ENCODE data around the gene NOPCHAP1. TPM values are rescaled to one million over a fixed set of nuclear protein-coding genes. Genes with fewer than 3 reads are reported as not detected.
A peak's percentile ranks its signal among the peaks of the same experiment; 100 is the strongest.

Gene NOPCHAP1
- polyA plus RNA-seq, 2 donors, result 7.8 to 8.2 TPM

DNA sequence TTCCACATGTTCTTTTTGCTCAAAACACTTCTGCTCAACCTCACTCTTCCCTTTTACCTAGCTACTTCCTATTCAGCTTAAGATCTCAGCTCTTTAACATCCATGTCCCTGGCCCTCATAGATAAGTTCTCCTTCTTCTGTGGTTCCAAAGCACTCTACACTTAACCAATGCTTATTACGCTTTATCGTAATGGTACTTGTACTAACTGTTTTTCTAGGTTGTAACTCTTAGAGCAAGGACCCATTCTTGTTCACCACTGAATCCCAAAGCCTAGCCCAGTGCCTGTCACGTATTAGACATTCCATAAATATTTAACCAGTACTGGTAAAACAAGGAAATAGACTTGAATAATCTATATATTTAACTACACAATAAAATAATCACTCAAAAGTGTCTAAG lies 33.3 kb upstream of the NOPCHAP1 start:
- Histone ChIP-seq H3K4me3 (ENCODE audit: low read depth in 1 of 2, low read length in 2 of 2) (no peak overlapping the region), H3K9me3 (ENCODE audit: control insufficient read depth in 2 of 2, insufficient read depth in 1 of 2, low read depth in 1 of 2, low read length in 1 of 2) (no peaks in the 10 kb centered on the region), H3K27me3 (ENCODE audit: control insufficient read depth in 1 of 2, insufficient read depth in 2 of 2, low read length in 2 of 2) (no peaks in the 10 kb centered on the region), H3K27ac (ENCODE audit: low read depth in 2 of 2, low read length in 1 of 2) (no peak overlapping the region), H3K36me3 (ENCODE audit: control insufficient read depth in 2 of 2, insufficient read depth in 2 of 2, low read length in 1 of 2) (no peaks in the 10 kb centered on the region), H3K4me1 (ENCODE audit: control insufficient read depth in 2 of 2, insufficient read depth in 2 of 2, low read length in 1 of 2) (no peaks in the 10 kb centered on the region)
- WGBS, 2 donors, result 62 to 92% methylated on average over 3 of the region's 3 CpGs

DNA sequence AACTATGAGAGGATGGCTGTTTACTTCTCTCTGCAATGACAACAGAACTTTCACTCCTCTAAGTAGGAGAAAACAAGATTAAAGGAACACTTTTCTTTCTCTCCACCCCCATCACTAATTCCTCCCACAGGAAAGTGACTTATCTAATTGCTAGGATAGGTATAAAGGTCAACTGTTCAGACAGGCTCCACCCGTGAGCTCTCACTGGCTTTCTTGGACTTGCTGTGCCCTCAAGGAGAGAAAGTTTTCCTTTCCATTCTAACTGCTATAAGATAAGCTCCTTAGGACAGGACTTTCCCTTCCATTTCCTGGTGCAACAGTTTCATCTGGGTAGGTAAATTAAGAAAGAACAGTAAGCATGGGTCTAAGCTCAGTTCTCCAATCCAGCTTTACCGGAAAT lies 32.8 kb upstream of the NOPCHAP1 start:
- H3K27me3 ChIP-seq (ENCODE audit: control insufficient read depth in 1 of 2, insufficient read depth in 2 of 2, low read length in 2 of 2), result no peaks in the 10 kb centered on the region
- H3K9me3 ChIP-seq (ENCODE audit: control insufficient read depth in 2 of 2, insufficient read depth in 1 of 2, low read depth in 1 of 2, low read length in 1 of 2), result no peaks in the 10 kb centered on the region
- no peak overlapping the region for H3K27ac ChIP-seq (ENCODE audit: low read depth in 2 of 2, low read length in 1 of 2)
- H3K36me3 ChIP-seq (ENCODE audit: control insufficient read depth in 2 of 2, insufficient read depth in 2 of 2, low read length in 1 of 2), result no peaks in the 10 kb centered on the region
- WGBS, 2 donors, result 59 to 61% methylated on average over 2 of the region's 2 CpGs
- H3K4me1 ChIP-seq (ENCODE audit: control insufficient read depth in 2 of 2, insufficient read depth in 2 of 2, low read length in 1 of 2), result no peaks in the 10 kb centered on the region
- H3K4me3 ChIP-seq (ENCODE audit: low read depth in 1 of 2, low read length in 2 of 2), result no peak overlapping the region

DNA sequence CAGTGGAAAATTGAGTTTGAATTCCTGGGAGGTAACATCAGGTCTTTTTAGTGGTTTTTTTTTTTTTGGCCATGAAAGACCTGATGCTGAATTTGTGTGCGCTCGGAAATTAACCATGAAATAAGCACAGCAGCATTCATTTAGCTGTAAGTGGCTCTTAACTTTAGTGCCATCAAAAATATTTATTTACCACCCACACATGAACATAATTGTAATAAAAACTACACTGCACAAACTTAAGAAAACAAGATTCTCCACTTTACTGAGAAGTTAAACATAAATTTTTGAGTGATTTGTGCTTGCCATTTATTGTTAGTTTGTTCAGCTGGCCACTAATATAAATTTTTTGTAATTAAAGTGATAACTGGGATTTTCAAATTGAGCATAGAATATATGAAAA lies 30.4 kb upstream of the NOPCHAP1 start:
- H3K36me3 ChIP-seq (ENCODE audit: control insufficient read depth in 2 of 2, insufficient read depth in 2 of 2, low read length in 1 of 2), result no peaks in the 10 kb centered on the region
- H3K27me3 ChIP-seq (ENCODE audit: control insufficient read depth in 1 of 2, insufficient read depth in 2 of 2, low read length in 2 of 2), result no peaks in the 10 kb centered on the region
- H3K9me3 ChIP-seq (ENCODE audit: control insufficient read depth in 2 of 2, insufficient read depth in 1 of 2, low read depth in 1 of 2, low read length in 1 of 2), result no peaks in the 10 kb centered on the region
- no peak overlapping the region for H3K4me3 ChIP-seq (ENCODE audit: low read depth in 1 of 2, low read length in 2 of 2)
- no peak overlapping the region for H3K27ac ChIP-seq (ENCODE audit: low read depth in 2 of 2, low read length in 1 of 2)
- 95 to 98% methylated on average over 2 of the region's 2 CpGs for WGBS, 2 donors
- peaks cover 2 to 5% of the 10 kb centered on the region in 2 donors for H3K4me1 ChIP-seq (ENCODE audit: control insufficient read depth in 2 of 2, insufficient read depth in 2 of 2, low read length in 1 of 2)

DNA sequence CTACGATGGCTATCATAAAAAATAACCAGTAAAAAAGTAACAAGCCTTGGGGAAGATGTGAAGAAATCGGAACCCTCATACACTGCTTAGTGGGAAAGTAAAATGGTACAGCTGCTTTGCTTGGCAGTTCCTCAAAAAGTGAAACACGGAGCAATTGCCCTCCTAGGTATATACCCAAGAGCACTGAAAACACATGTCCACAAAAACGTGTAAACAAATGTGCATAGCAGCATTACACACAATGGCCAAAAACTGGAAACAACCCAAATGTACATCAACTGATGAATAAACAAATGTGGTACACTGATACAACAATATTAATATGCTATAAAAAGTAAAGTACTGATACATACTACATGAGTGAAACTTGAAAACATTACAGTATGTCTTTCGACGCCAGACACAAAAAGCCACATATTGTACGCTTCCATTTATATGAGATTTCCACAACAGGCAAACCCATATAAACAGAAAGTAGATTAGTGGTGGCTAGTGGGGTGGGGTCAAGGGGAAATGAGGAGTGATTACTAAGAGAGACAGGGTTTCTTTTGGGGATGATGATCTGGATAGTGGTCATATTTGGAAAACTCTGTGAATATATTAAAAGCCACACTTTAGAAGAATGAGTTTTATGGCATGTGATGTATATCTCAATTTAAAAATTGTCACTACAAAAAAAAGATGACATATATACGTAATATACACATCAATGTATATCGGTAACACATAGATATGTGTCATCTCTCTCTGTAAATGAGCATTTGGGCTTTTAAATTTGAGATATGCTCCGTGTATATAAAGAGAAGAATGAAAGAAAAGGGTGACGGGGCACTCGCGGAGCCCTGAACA lies 29.0 kb upstream of the NOPCHAP1 start:
- H3K9me3 ChIP-seq (ENCODE audit: control insufficient read depth in 2 of 2, insufficient read depth in 1 of 2, low read depth in 1 of 2, low read length in 1 of 2), result no peaks in the 10 kb centered on the region
- no peaks in the 10 kb centered on the region for H3K27me3 ChIP-seq (ENCODE audit: control insufficient read depth in 1 of 2, insufficient read depth in 2 of 2, low read length in 2 of 2)
- H3K27ac ChIP-seq (ENCODE audit: low read depth in 2 of 2, low read length in 1 of 2), result no peak overlapping the region
- WGBS, 2 donors, result 32 to 33% methylated on average over 13 of the region's 13 CpGs
- H3K4me1 ChIP-seq (ENCODE audit: control insufficient read depth in 2 of 2, insufficient read depth in 2 of 2, low read length in 1 of 2), result peaks cover 2 to 5% of the 10 kb centered on the region in 2 donors
- H3K36me3 ChIP-seq (ENCODE audit: control insufficient read depth in 2 of 2, insufficient read depth in 2 of 2, low read length in 1 of 2), result no peaks in the 10 kb centered on the region
- peak overlapping the region; percentile 59 to 69 for H3K4me3 ChIP-seq (ENCODE audit: low read depth in 1 of 2, low read length in 2 of 2)

DNA sequence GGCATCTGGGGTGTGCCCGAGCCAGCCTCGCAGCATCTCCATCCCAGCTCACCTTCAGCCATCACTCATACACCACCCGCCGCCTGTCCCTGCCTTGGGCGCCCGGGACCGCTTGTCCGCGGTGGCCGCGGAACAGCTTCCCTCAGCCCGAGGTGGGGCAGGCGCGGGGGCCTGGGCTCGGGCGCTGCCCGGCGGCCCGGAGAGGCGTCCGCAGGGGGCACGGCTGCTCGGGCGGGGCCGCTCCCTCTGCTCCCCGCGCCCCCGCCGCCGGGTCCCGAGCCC lies 28.5 kb upstream of the NOPCHAP1 start:
- H3K27me3 ChIP-seq (ENCODE audit: control insufficient read depth in 1 of 2, insufficient read depth in 2 of 2, low read length in 2 of 2), result no peaks in the 10 kb centered on the region
- no peaks in the 10 kb centered on the region for H3K9me3 ChIP-seq (ENCODE audit: control insufficient read depth in 2 of 2, insufficient read depth in 1 of 2, low read depth in 1 of 2, low read length in 1 of 2)
- peak overlapping the region in 1 of 2 donors; percentile 27 for H3K27ac ChIP-seq (ENCODE audit: low read depth in 2 of 2, low read length in 1 of 2)
- H3K4me3 ChIP-seq (ENCODE audit: low read depth in 1 of 2, low read length in 2 of 2), result peak overlapping the region; percentile 59 to 69
- WGBS, 2 donors, result 1% methylated on average over 30 to 31 of the region's 31 CpGs
- no peaks in the 10 kb centered on the region for H3K36me3 ChIP-seq (ENCODE audit: control insufficient read depth in 2 of 2, insufficient read depth in 2 of 2, low read length in 1 of 2)
- peaks cover 2 to 5% of the 10 kb centered on the region in 2 donors for H3K4me1 ChIP-seq (ENCODE audit: control insufficient read depth in 2 of 2, insufficient read depth in 2 of 2, low read length in 1 of 2)

DNA sequence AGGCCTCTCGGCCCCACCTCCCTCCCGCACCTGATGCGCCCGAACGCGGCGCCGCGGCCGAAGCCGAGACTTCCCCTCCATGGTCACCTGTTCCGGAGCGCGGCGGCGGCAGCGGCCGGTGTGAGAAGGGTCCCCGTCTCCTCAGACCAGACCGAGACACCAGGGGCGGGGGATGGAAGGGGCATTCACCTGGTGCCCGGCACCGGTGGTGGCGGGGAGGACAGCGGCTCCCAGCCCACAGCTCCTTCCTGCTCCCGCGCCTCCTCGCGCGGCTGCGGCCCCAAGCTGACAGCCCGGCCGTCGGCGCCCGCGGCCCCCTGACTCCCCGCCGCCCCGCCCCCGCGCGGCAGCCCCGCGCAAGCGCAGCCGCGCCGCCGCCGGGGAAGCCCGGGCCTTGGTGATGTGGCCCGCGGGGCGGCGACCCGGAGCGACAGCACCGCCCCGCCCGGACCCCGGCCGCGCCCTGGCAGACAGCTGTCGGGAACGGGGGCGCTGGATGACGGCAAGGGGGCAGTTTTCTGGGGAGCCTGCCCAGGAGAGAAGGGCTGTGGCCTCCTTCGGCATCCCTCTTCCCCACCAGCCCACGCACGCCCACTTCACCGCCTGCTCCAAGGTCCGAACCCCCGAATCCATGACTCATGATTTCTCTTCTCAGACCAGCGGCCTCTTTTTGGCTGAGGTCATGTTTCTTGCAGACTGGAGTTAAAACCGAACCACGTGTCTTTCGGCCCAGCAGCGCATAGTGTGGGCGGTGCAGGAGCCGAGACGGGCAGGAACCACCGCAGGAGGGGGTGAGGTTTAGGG lies 27.9 kb upstream of the NOPCHAP1 start, which contains the start of gene SLC41A2:
Gene SLC41A2 (minus strand): TSS at position 290 of the 804 bp plus-strand sequence. CDS start 29,763 bp downstream, outside the sequence.
- Histone ChIP-seq H3K4me3 (ENCODE audit: low read depth in 1 of 2, low read length in 2 of 2) (peak within 1 kb of the TSS; percentile 59 to 69), H3K36me3 (ENCODE audit: control insufficient read depth in 2 of 2, insufficient read depth in 2 of 2, low read length in 1 of 2) (no peaks in the 10 kb centered on the region), H3K27me3 (ENCODE audit: control insufficient read depth in 1 of 2, insufficient read depth in 2 of 2, low read length in 2 of 2) (no peaks in the 10 kb centered on the region), H3K9me3 (ENCODE audit: control insufficient read depth in 2 of 2, insufficient read depth in 1 of 2, low read depth in 1 of 2, low read length in 1 of 2) (no peaks in the 10 kb centered on the region), H3K4me1 (ENCODE audit: control insufficient read depth in 2 of 2, insufficient read depth in 2 of 2, low read length in 1 of 2) (peaks cover 2 to 5% of the 10 kb centered on the region in 2 donors), H3K27ac (ENCODE audit: low read depth in 2 of 2, low read length in 1 of 2) (peak within 1 kb of the TSS; percentile 66 to 81)
- 1% methylated on average over 50 to 83 of the region's 83 CpGs for WGBS, 2 donors

DNA sequence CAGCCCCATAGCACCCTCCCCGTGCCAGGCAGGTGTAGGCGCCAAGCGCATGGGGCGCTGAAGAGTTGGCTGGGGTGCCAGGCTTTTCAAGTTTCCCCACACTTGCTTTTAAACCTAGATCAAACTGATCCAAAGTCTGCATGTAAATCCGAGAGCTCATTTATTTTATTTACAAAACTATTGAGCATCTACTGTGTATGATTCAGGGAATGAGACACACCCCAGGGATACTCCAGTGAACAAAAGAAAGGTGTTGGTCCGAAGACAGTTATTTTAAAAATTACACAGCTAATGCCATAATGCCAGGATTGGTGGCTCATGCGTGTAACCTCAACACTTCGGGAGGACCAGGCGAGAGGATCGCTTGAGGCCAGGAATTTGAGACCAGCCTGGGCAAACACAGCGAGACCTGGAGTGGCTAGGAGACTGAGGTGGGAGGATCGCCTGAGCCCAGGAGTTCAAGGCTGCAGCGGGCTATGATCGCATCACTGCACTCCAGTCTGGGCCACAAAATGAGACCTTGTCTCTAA lies 27.2 kb upstream of the NOPCHAP1 start:
- Histone ChIP-seq H3K4me1 (ENCODE audit: control insufficient read depth in 2 of 2, insufficient read depth in 2 of 2, low read length in 1 of 2) (peaks cover 2 to 5% of the 10 kb centered on the region in 2 donors), H3K4me3 (ENCODE audit: low read depth in 1 of 2, low read length in 2 of 2) (peak overlapping the region; percentile 59 to 69), H3K9me3 (ENCODE audit: control insufficient read depth in 2 of 2, insufficient read depth in 1 of 2, low read depth in 1 of 2, low read length in 1 of 2) (no peaks in the 10 kb centered on the region), H3K36me3 (ENCODE audit: control insufficient read depth in 2 of 2, insufficient read depth in 2 of 2, low read length in 1 of 2) (no peaks in the 10 kb centered on the region), H3K27me3 (ENCODE audit: control insufficient read depth in 1 of 2, insufficient read depth in 2 of 2, low read length in 2 of 2) (no peaks in the 10 kb centered on the region), H3K27ac (ENCODE audit: low read depth in 2 of 2, low read length in 1 of 2) (peak overlapping the region in 1 of 2 donors; percentile 81)
- WGBS, 2 donors, result 30 to 36% methylated on average over 14 of the region's 14 CpGs

DNA sequence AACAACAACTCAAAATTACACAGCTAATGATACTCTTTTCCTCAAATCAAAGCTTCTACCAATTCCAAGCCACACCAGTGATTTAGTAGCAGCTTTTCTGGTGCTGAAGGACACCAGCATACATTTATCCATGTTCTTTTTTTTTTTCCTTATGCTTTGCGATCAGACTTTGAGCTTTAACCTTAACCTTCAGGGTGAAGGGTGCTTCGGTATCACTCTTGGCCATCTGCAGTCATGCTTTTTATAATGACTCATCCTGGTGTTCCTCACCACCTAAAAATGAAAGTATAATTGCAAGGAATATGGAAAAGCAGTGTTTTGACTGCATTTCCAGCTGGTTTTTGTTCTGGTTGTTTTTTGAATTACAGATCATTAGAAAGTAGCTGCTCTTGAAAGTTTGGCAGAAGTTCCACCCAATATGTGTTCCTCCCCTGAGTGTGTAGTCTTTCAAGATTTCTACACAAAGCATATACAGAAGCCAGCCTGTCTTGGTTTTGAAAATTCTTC lies 26.7 kb upstream of the NOPCHAP1 start:
- H3K27me3 ChIP-seq (ENCODE audit: control insufficient read depth in 1 of 2, insufficient read depth in 2 of 2, low read length in 2 of 2), result no peaks in the 10 kb centered on the region
- no peak overlapping the region for H3K27ac ChIP-seq (ENCODE audit: low read depth in 2 of 2, low read length in 1 of 2)
- 32 to 42% methylated on average over 2 of the region's 2 CpGs for WGBS, 2 donors
- no peaks in the 10 kb centered on the region for H3K36me3 ChIP-seq (ENCODE audit: control insufficient read depth in 2 of 2, insufficient read depth in 2 of 2, low read length in 1 of 2)
- H3K4me1 ChIP-seq (ENCODE audit: control insufficient read depth in 2 of 2, insufficient read depth in 2 of 2, low read length in 1 of 2), result peaks cover 2 to 5% of the 10 kb centered on the region in 2 donors
- H3K4me3 ChIP-seq (ENCODE audit: low read depth in 1 of 2, low read length in 2 of 2), result no peak overlapping the region
- no peaks in the 10 kb centered on the region for H3K9me3 ChIP-seq (ENCODE audit: control insufficient read depth in 2 of 2, insufficient read depth in 1 of 2, low read depth in 1 of 2, low read length in 1 of 2)

DNA sequence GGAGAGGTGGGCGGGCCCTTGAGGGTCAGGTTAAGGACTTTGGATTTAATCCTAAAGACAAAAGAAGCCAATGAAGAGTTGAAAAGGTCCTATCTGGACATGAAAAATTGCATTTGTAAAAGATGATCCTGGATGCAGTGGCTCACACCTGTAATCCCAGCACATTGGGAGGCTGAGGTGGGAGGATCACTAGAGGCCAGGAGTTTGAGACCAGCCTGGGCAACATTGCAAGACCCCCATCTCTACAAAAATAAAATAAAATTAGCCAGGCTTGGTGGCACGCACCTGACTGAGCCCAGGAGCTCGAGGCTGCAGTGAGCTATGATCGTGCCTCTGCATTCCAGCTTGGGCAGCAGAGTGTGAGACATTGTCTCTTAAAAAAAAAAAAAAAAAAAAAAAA lies 25.7 kb upstream of the NOPCHAP1 start:
- peaks cover 2 to 5% of the 10 kb centered on the region in 2 donors for H3K4me1 ChIP-seq (ENCODE audit: control insufficient read depth in 2 of 2, insufficient read depth in 2 of 2, low read length in 1 of 2)
- H3K27ac ChIP-seq (ENCODE audit: low read depth in 2 of 2, low read length in 1 of 2), result no peak overlapping the region
- H3K4me3 ChIP-seq (ENCODE audit: low read depth in 1 of 2, low read length in 2 of 2), result no peak overlapping the region
- no peaks in the 10 kb centered on the region for H3K27me3 ChIP-seq (ENCODE audit: control insufficient read depth in 1 of 2, insufficient read depth in 2 of 2, low read length in 2 of 2)
- WGBS, 2 donors, result 94% methylated on average over 4 of the region's 4 CpGs
- H3K9me3 ChIP-seq (ENCODE audit: control insufficient read depth in 2 of 2, insufficient read depth in 1 of 2, low read depth in 1 of 2, low read length in 1 of 2), result no peaks in the 10 kb centered on the region
- no peaks in the 10 kb centered on the region for H3K36me3 ChIP-seq (ENCODE audit: control insufficient read depth in 2 of 2, insufficient read depth in 2 of 2, low read length in 1 of 2)
